Renal cortex interstitium (tissue), 11 donors: ENCODE results near the gene KLK11. TPM values are rescaled to one million over a fixed set of nuclear protein-coding genes. Genes with fewer than 3 reads are reported as not detected.

Source experiments
- DNase-seq, 11 donors: peaks; one replicate each; pipeline ENCODE4 v3.0.0-alpha.2; 2013; ENCODE audit warnings: low read depth in 9 of 11, low spot score in 4 of 11; ENCODE audit errors: extremely low read depth in 1 of 11
- polyA plus RNA-seq, 3 donors: library from polyadenylated mRNA; unstranded; fragments of 120-200 nt; gene quantifications; one replicate each; pipeline ENCODE4 v1.2.1, GENCODE V29; 2013; ENCODE audit not compliant: insufficient read length in 3 of 3

KLK11 gene
- polyA plus RNA-seq, 3 donors: 0.19 to 0.38 TPM; not detected in 1

DNA sequence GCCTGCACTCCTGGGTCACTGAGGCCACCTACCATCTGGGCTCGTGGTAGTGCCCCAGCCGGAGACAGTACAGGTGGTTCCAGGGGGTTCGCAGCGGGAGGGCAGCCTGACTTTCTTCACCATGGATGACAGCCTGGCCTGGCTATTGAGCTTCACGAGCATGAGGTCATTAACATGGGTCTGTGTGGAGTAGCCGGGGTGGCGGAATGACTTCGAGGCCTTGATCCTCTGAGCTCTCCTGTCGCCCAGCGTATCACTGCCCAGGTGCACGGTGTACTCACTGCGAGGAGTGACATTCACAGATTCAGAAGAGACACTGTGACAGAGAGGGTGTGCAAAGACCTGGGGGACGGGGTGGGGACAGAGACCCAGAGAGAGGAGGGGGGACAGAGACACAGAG lies 46.2 kb downstream of the KLK11 start:
- DNase-seq: no peak

- no peak for DNase-seq
Measured at GRCh38 chr19:50979758-50980157, 46.7 kb downstream of the KLK11 start.

DNA sequence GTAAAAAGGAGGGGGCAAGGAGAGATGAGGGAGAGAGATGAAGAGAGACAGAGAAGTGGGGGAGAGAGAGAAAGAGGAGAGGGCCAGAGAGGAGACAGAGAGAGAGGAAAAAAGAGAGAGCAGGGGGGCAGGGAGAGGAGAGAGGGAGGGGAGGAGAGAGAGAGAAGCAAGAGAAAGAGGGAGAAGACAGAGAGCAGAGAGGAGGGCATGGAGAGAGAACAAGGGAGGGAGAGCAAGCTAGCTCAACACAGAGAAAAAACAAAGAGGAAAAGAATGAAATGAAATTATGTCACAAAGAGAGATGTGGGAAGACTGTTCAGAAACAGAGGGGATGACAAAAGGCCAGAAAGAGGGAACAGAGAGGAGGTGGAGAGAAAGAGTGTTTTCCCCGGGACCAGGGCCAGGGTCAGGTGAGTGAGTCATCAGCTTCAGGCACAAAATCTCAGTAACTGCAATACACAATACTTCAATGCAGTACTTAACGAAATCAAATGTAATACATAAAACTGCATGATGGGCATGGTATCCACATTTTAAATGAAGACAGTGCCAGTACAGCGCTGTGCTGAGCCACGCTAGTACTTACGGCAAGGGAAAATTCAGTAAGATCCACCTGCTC lies 47.5 kb downstream of the KLK11 start:
- no peak for DNase-seq

- no peak for DNase-seq
Measured at GRCh38 chr19:50977626-50978025, 48.8 kb downstream of the KLK11 start.

- DNase-seq: no peak
Measured at GRCh38 chr19:50975766-50976165, 50.6 kb downstream of the KLK11 start.

DNA sequence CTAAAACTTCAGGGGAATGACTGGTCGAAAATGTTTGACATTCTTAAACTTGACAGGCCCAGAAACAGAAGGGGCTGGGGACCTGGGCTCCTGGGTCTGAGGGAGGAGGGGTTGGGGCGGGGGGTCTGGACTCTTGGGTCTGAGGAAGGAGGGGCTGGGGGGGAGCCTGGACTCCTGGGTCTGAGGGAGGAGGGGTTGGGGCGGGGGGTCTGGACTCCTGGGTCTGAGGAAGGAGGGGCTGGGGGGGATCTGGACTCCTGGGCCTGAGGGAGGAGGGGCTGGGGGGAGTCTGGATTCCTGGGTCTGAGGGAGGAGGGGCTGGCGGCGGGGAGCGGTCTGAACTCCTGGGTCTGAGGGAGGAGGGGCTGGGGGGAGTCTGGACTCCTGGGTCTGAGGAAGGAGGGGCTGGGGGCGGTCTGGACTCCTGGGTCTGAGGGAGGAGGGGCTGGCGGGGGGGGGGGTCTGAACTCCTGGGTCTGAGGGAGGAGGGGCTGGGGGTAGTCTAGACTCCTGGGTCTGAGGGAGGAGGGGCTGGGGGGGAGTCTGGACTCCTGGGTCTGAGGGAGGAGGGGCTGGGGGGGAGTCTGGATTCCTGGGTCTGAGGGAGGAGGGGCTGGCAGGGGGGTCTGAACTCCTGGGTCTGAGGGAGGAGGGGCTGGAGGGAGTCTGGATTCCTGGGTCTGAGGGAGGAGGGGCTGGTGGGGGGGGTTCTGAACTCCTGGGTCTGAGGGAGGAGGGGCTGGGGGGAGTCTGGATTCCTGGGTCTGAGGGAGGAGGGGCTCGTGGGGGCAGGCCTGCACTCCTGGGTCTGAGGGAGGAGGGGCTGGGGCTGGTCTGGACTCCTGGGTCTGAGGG lies 51.5 kb downstream of the KLK11 start:
- DNase-seq: no peak

GRCh38 chr19:50972795-50973376 lies 53.5 kb downstream of the KLK11 start:
- DNase-seq: no peak

Other genes starting within 250 kb of the KLK11 start
- gene ACP4, start 236.2 kb downstream of the KLK11 start, polyA plus RNA-seq: under 1 TPM in 2 of 3 donors, not detected in 1; 0.07 to 0.36 TPM
- 1 to 10 TPM; 1.3 TPM for gene KLK1, start 202.8 kb downstream of the KLK11 start, polyA plus RNA-seq
- not detected for gene KLK15, start 193.0 kb downstream of the KLK11 start, polyA plus RNA-seq
- under 1 TPM; 0.42 to 0.65 (median 0.48) TPM for gene KLK3, start 171.7 kb downstream of the KLK11 start, polyA plus RNA-seq
- under 1 TPM in 1 of 3 donors, not detected in 2; 0.42 TPM for gene KLK2, start 153.2 kb downstream of the KLK11 start, polyA plus RNA-seq
- gene KLK4, start 115.2 kb downstream of the KLK11 start, polyA plus RNA-seq: not detected
- gene KLK5, start 73.6 kb downstream of the KLK11 start, polyA plus RNA-seq: 1 to 10 TPM; 1.2 to 1.9 (median 1.5) TPM
- 10 to 100 TPM; 29.7 to 34.7 (median 32.4) TPM for gene KLK6, start 57.0 kb downstream of the KLK11 start, polyA plus RNA-seq
- 1 to 10 TPM; 3.9 to 4.6 (median 4.2) TPM for gene KLK7, start 42.7 kb downstream of the KLK11 start, polyA plus RNA-seq
- gene KLK8, start 25.0 kb downstream of the KLK11 start, polyA plus RNA-seq: 1 to 10 TPM; 2.4 to 4.0 (median 3.6) TPM
- under 1 TPM; 0.32 to 0.44 (median 0.37) TPM for gene KLK10, start 6.9 kb downstream of the KLK11 start, polyA plus RNA-seq
- not detected for gene KLK12, start 8.4 kb upstream of the KLK11 start, polyA plus RNA-seq
- under 1 TPM; 0.39 to 0.68 (median 0.40) TPM for gene KLK13, start 38.5 kb upstream of the KLK11 start, polyA plus RNA-seq
- under 1 TPM; 0.22 to 0.51 (median 0.23) TPM for gene KLK14, start 56.3 kb upstream of the KLK11 start, polyA plus RNA-seq
- 1 to 10 TPM; 2.1 to 4.2 (median 4.0) TPM for gene CTU1, start 81.8 kb upstream of the KLK11 start, polyA plus RNA-seq
- gene SIGLEC9, start 98.3 kb upstream of the KLK11 start, polyA plus RNA-seq: 1 to 10 TPM; 1.1 to 1.7 (median 1.5) TPM
- gene SIGLEC7, start 115.7 kb upstream of the KLK11 start, polyA plus RNA-seq: under 1 TPM; 0.22 to 0.65 (median 0.27) TPM
- gene CD33, start 198.5 kb upstream of the KLK11 start, polyA plus RNA-seq: 1 to 10 TPM; 1.8 to 2.4 (median 1.8) TPM
- gene SIGLECL1, start 224.5 kb upstream of the KLK11 start, polyA plus RNA-seq: not detected